HepG2 (cell line): ENCODE data around the gene TNS1. TPM values are rescaled to one million over a fixed set of nuclear protein-coding genes. Genes with fewer than 3 reads are reported as not detected.

Experiments
- FOXK2 ChIP-seq: fragments of 450-650 bp; IDR thresholded peaks from 2 replicates; pipeline ENCODE4 v1.6.1; 2016
- FOXM1 ChIP-seq: sonication (generic); formaldehyde crosslinking; IDR thresholded peaks from 2 replicates; pipeline ENCODE4 v1.5.0; 2020; ENCODE audit warnings: missing genetic modification reagents
- HES4 ChIP-seq: sonication (generic); formaldehyde crosslinking; IDR thresholded peaks from 2 replicates; pipeline ENCODE4 v1.9.0; 2021; ENCODE audit warnings: mild to moderate bottlenecking, missing genetic modification reagents, borderline replicate concordance
- HIVEP1 ChIP-seq: sonication (generic); formaldehyde crosslinking; IDR thresholded peaks from 2 replicates; pipeline ENCODE4 v1.4.0; 2020; ENCODE audit warnings: mild to moderate bottlenecking, missing genetic modification reagents
- HOXA3 ChIP-seq: sonication (generic); formaldehyde crosslinking; IDR thresholded peaks from 2 replicates; pipeline ENCODE4 v1.5.0; 2020; ENCODE audit warnings: missing genetic modification reagents
- POGZ ChIP-seq: sonication (generic); formaldehyde crosslinking; IDR thresholded peaks from 2 replicates; pipeline ENCODE4 v1.4.0; 2020; ENCODE audit warnings: mild to moderate bottlenecking, missing genetic modification reagents
- RBFOX2 ChIP-seq: fragments of 200-400 bp; formaldehyde crosslinking; IDR thresholded peaks from 2 replicates; pipeline ENCODE4 v1.6.1; 2017; ENCODE audit warnings: low read depth, mild to moderate bottlenecking, low read length
- SPEN ChIP-seq: sonication (generic); formaldehyde crosslinking; IDR thresholded peaks from 2 replicates; pipeline ENCODE4 v1.5.1; 2020; ENCODE audit warnings: low read depth, mild to moderate bottlenecking, missing genetic modification reagents
- TCF7 ChIP-seq: sonication (generic); IDR thresholded peaks from 2 replicates; pipeline ENCODE4 v1.6.1; 2016; ENCODE audit warnings: antibody characterized with exemption, low read depth
- TP53 ChIP-seq: sonication (generic); formaldehyde crosslinking; conservative IDR thresholded peaks from 2 replicates; pipeline ENCODE4 v1.4.0; 2020; ENCODE audit warnings: missing genetic modification reagents
- TRIM24 ChIP-seq: sonication (generic); formaldehyde crosslinking; IDR thresholded peaks from 2 replicates; pipeline ENCODE4 v1.8.0; 2022; ENCODE audit warnings: mild to moderate bottlenecking, missing genetic modification reagents
- ZFP36 ChIP-seq: fragments of 150-350 bp; IDR thresholded peaks from 2 replicates; pipeline ENCODE4 v1.6.1; 2018; ENCODE audit warnings: borderline replicate concordance, low read length, low read depth; ENCODE audit not compliant: partially characterized antibody
- ZNF274 ChIP-seq: sonication (generic); formaldehyde crosslinking; IDR thresholded peaks from 2 replicates; pipeline ENCODE4 v1.5.1; 2020; ENCODE audit warnings: mild to moderate bottlenecking, missing genetic modification reagents
- ZNF547 ChIP-seq: sonication (generic); formaldehyde crosslinking; IDR thresholded peaks from 2 replicates; pipeline ENCODE4 v1.5.1; 2020; ENCODE audit warnings: mild to moderate bottlenecking, missing genetic modification reagents
- ZNF614 ChIP-seq: IDR thresholded peaks from 2 replicates; pipeline ENCODE4 v1.6.1; 2018; ENCODE audit warnings: missing biosample characterization, missing genetic modification reagents, inconsistent platforms, borderline replicate concordance
- ZNF737 ChIP-seq: sonication (generic); formaldehyde crosslinking; IDR thresholded peaks from 2 replicates; pipeline ENCODE4 v1.5.0; 2020; ENCODE audit warnings: missing genetic modification reagents, mild to moderate bottlenecking, borderline replicate concordance
- polyA plus RNA-seq, 8 experiments: library from polyadenylated mRNA; depleted of rRNA in 3 of 8; stranded (reverse) in 7 of 8; unstranded in 1 of 8; fragments of >200 nt; fragmentation: Illumina TruSeq in 4 of 8; extraction: Trizol in 4 of 8; gene quantifications; 2 replicates each; pipeline versions ENCODE4 v1.2.1 to v1.2.3, GENCODE V29; 2011 to 2016; ENCODE audit warnings: low read depth in 4 of 8, missing spikeins in 1 of 8, mixed read lengths in 1 of 8; ENCODE audit not compliant: insufficient read depth in 1 of 8
- total RNA-seq, 5 experiments: library from RNA; depleted of rRNA; stranded (reverse); fragments of >200 nt; fragmentation: Illumina TruSeq; extraction: Trizol; gene quantifications; 2 replicates each; pipeline ENCODE4 v1.2.3, GENCODE V29; 2016; ENCODE audit warnings: low read depth in 1 of 5
- TF ChIP-seq, protein P1 (sequence below), 2 experiments: sonication (generic) in 1 of 2; formaldehyde crosslinking in 1 of 2; IDR thresholded peaks; 2 replicates each; pipeline versions ENCODE4 v1.4.0 to v1.6.1; 2018 to 2020; ENCODE audit warnings: missing genetic modification reagents in 2 of 2, borderline replicate concordance in 1 of 2, low read depth in 1 of 2, mild to moderate bottlenecking in 1 of 2, missing biosample characterization in 1 of 2
- TF ChIP-seq, protein P2 (sequence below): sonication (generic); formaldehyde crosslinking; conservative IDR thresholded peaks from 2 replicates; pipeline ENCODE4 v1.4.0; 2020; ENCODE audit warnings: missing genetic modification reagents
- TF ChIP-seq, protein P3 (sequence below): sonication (generic); formaldehyde crosslinking; IDR thresholded peaks from 2 replicates; pipeline ENCODE4 v1.4.0; 2020; ENCODE audit warnings: missing genetic modification reagents
- TF ChIP-seq, protein P4 (sequence below): sonication (generic); formaldehyde crosslinking; IDR thresholded peaks from 2 replicates; pipeline ENCODE4 v1.4.0; 2020; ENCODE audit warnings: mild to moderate bottlenecking, missing genetic modification reagents
- TF ChIP-seq, protein P5 (sequence below): IDR thresholded peaks from 2 replicates; pipeline ENCODE4 v1.6.1; 2016; ENCODE audit warnings: missing compliant biosample characterization, missing genetic modification reagents, borderline replicate concordance

Gene TNS1
- total and polyA plus RNA-seq, 2 of the 13 experiments (the other 11 are each of a cell fraction or from before 2014, with no cell fraction given) = 1.9 to 118 TPM

DNA sequence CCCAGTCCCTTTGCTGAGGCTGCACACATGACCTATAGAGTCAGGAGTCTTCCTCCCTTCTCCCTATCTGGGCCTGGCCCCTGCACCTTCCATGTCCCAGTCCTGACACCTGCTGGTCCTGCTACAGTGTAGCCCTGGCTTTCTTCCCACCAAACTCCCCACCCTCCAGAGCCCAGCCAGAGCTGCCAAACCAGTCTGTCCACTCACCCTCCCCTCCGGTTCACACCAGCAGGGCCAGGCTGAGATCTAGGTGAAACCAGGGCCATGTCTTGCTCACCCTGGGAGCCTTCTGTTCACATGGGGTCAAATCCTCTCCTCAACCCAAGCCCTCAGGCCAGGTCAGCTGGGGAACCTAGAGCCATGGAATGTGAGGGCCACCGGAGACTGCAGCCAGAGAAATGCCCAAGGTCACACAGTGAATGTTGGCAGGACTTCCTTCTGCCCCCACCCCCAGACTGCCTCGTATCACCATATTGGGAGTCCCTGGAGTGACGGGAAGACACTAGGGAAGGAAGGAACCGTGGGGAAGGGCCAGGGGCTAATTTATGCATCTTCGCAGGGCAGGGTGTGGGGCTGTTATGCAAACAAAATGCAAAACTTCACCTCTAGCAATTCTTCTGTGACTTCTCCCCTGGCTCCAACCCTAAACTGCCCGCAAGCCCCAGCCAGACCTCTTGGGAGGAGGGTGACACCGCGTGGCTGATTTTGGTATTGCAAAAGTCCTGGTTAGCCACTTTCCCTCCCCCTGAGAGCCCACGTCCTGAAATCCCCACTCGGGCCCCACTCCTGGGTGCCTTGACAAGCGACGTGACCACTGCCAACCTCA lies 14.6 kb downstream of the TNS1 start (continued):
- TF ChIP-seq HOXA3 (CRISPR knock-in tag) (0 out of 2 replicates have a peak, but pooled peaks have one; percentile 19), ZNF614 (CRISPR knock-in tag) (no peak), FOXK2 (no peak), TP53 (CRISPR knock-in tag) (no peak), ZNF274 (CRISPR knock-in tag) (peak; percentile 61), SPEN (CRISPR knock-in tag) (peak; percentile 23), RBFOX2 (no peak), POGZ (CRISPR knock-in tag) (peak; percentile 47; the same call in 1 of the 2 replicates), HIVEP1 (CRISPR knock-in tag) (no peak), ZNF737 (CRISPR knock-in tag) (no peak), ZNF547 (peak; percentile 54; the same call in 1 of the 2 replicates), HES4 (no peak), FOXM1 (CRISPR knock-in tag) (no peak), ZFP36 (no peak), TRIM24 (CRISPR knock-in tag) (no peak), TCF7 (no peak)
- TF ChIP-seq, protein P1, sequence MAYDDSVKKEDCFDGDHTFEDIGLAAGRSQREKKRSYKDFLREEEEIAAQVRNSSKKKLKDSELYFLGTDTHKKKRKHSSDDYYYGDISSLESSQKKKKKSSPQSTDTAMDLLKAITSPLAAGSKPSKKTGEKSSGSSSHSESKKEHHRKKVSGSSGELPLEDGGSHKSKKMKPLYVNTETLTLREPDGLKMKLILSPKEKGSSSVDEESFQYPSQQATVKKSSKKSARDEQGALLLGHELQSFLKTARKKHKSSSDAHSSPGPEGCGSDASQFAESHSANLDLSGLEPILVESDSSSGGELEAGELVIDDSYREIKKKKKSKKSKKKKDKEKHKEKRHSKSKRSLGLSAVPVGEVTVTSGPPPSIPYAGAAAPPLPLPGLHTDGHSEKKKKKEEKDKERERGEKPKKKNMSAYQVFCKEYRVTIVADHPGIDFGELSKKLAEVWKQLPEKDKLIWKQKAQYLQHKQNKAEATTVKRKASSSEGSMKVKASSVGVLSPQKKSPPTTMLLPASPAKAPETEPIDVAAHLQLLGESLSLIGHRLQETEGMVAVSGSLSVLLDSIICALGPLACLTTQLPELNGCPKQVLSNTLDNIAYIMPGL (CRISPR knock-in tag; IDR thresholded peaks at IDR 0.05; ENCODE audit: borderline replicate concordance in 1 of 2, low read depth in 1 of 2) = peak in 1 of 2 experiments; percentile 54; a peak in 3 of 4 replicates
- TF ChIP-seq, protein P2, sequence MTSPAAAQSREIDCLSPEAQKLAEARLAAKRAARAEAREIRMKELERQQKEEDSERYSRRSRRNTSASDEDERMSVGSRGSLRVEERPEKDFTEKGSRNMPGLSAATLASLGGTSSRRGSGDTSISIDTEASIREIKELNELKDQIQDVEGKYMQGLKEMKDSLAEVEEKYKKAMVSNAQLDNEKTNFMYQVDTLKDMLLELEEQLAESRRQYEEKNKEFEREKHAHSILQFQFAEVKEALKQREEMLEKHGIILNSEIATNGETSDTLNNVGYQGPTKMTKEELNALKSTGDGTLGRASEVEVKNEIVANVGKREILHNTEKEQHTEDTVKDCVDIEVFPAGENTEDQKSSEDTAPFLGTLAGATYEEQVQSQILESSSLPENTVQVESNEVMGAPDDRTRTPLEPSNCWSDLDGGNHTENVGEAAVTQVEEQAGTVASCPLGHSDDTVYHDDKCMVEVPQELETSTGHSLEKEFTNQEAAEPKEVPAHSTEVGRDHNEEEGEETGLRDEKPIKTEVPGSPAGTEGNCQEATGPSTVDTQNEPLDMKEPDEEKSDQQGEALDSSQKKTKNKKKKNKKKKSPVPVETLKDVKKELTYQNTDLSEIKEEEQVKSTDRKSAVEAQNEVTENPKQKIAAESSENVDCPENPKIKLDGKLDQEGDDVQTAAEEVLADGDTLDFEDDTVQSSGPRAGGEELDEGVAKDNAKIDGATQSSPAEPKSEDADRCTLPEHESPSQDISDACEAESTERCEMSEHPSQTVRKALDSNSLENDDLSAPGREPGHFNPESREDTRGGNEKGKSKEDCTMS (CRISPR knock-in tag) = no peak
- TF ChIP-seq, protein P3, sequence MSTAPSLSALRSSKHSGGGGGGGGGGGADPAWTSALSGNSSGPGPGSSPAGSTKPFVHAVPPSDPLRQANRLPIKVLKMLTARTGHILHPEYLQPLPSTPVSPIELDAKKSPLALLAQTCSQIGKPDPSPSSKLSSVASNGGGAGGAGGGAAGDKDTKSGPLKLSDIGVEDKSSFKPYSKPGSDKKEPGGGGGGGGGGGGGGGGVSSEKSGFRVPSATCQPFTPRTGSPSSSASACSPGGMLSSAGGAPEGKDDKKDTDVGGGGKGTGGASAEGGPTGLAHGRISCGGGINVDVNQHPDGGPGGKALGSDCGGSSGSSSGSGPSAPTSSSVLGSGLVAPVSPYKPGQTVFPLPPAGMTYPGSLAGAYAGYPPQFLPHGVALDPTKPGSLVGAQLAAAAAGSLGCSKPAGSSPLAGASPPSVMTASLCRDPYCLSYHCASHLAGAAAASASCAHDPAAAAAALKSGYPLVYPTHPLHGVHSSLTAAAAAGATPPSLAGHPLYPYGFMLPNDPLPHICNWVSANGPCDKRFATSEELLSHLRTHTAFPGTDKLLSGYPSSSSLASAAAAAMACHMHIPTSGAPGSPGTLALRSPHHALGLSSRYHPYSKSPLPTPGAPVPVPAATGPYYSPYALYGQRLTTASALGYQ (CRISPR knock-in tag) = no peak
- TF ChIP-seq, protein P4, sequence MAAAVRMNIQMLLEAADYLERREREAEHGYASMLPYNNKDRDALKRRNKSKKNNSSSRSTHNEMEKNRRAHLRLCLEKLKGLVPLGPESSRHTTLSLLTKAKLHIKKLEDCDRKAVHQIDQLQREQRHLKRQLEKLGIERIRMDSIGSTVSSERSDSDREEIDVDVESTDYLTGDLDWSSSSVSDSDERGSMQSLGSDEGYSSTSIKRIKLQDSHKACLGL (CRISPR knock-in tag) = no peak
- TF ChIP-seq, protein P5, sequence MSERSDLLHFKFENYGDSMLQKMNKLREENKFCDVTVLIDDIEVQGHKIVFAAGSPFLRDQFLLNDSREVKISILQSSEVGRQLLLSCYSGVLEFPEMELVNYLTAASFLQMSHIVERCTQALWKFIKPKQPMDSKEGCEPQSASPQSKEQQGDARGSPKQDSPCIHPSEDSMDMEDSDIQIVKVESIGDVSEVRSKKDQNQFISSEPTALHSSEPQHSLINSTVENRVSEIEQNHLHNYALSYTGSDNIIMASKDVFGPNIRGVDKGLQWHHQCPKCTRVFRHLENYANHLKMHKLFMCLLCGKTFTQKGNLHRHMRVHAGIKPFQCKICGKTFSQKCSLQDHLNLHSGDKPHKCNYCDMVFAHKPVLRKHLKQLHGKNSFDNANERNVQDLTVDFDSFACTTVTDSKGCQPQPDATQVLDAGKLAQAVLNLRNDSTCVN (CRISPR knock-in tag) = 0 out of 2 replicates have a peak, but pooled peaks have one; percentile 54
